Activated CD4-positive, alpha-beta T cell treated with anti-CD3 and anti-CD28 coated beads, Interleukin-10, Interleukin-2, amounts not matched to agents 100 ng/mL and 50 ng/mL, durations not matched to agents 16 hours and 8 hours (primary cell): ENCODE measurements around the gene TMEM225B.
"Not testable (repeated sequence)": the region's sequence is repeated elsewhere in the genome, so short reads cannot be mapped to it uniquely, and the experiment has no call there.

Source experiments
- DNase-seq: peaks from one replicate; pipeline ENCODE4 v3.0.0-alpha.2; 2020

TMEM225B gene

DNA sequence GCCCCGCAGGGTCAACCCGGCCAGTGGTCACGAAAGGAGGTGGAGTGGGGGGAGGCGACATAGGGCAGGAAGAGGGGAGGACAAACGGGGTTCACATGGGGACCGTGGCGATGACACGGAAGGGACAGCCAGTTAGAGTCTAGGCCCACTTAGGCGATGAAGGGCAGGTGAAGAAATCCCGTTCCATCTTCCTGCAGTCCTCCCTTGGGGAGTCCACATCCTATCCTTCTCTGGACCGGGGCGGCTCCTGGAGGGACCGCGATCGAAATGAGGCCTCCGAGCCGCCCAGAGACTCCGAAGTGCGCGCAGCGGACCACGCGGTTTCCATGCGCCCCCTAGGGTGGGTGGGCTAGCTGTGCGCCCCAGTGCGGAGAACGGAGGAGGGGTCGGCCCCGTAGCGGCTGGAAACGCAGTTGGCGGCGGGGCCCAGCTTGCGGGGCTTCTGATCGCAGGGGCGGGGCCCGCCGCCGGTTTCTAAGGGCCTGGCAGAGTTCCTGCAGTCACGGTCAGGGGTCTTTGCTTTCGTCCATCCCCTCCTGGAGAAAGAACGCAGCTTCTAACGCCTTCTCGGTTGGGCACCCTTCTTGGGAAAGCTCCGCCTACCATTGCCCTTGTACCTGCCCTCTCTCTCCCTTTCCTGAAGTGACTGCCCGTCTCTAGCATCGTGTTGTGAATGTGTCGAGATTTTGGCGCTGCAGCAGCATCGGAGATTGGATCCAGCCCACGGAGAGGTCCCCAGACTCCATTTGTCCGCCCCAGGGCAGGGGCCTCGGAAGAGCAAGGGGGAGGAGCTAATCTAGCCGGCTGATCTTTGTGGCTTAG lies 17.9 kb upstream of the TMEM225B start:
- peak; percentile 40 for DNase-seq

GRCh38 chr7:99580778-99581332 lies 17.2 kb upstream of the TMEM225B start:
- not testable (repeated sequence) for DNase-seq

DNA sequence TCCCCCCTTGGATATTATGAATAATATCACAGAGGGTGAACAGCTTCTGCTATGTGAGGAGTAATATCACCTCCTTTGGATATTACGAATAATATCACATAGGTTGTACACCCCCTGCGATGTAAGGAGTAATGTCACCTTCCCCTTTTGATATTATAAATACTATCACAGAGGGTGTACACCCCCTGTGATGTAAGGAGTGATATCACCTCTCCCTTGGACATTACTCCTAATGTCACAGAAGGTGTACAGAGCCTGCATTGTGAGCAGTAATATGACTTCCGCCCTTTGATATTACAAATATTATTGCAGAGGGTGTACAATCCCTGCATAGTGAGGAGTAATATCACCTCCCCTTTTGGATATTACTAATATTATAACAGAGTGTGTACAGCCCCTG lies 9.2 kb upstream of the TMEM225B start:
- no peak for DNase-seq

DNA sequence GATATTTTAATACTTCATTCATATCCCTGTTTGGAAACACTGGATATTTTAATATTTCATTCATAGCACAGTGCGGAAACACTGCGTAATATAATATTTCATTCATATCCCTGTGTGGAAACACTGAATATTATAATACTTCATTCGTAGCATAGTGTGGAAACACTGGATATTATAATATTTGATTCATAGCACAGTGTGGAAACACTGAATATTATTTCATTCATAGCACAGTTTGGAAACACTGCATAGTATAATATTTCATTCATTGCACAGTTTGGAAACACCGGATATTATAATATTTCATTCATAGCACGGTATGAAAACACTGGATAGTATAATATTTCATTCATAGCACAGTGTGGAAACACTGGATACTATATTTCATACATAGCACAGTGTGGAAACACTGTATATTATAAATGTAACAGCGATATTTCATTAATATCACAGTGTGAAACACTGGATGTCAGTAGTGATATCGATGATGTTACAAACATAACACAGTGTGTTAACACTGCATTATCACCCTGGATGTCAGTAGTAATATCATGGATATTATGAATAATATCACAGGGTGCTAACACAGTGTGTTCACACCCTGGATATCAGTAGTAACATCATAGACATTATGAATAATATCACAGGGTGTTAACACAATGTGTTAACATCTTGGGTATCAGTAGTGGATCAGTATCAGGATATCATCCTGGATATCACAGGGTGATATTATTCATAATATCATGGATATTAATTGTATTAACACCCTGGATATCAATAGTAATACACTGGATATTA lies 2.9 kb upstream of the TMEM225B start:
- DNase-seq = peak; percentile 15

DNA sequence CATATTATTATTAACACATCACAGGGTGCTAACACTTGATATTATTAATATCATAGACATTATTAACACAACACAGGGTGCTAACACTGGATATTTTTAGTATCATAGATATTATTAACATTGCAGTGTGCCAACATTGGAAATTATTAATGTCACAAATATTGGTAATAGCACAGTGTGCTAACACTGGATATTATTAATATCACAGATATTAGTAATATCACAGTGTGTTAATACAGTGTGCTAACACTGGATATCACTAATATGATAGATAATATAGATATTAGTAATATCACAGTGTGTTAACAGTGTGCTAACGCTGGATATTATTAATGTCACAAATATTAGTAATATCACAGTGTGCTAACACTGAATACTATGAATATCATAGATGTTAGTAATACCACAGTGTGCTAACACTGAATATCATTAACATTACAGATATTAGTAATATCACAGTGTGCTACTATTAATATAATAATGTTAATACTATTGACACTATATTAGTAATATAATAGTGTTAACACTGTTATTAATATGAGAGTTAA lies 1.6 kb upstream of the TMEM225B start:
- no peak for DNase-seq

- DNase-seq = no peak
Observed at GRCh38 chr7:99599836-99600235, 1.8 kb downstream of the TMEM225B start.

GRCh38 chr7:99601656-99602310 lies 3.7 kb downstream of the TMEM225B start:
- no peak for DNase-seq

- no peak for DNase-seq
Observed at GRCh38 chr7:99605527-99605926, 7.5 kb downstream of the TMEM225B start.

- DNase-seq = no peak
Observed at GRCh38 chr7:99606531-99606930, 8.5 kb downstream of the TMEM225B start.

- no peak for DNase-seq
Observed at GRCh38 chr7:99607548-99607947, 9.5 kb downstream of the TMEM225B start.

DNA sequence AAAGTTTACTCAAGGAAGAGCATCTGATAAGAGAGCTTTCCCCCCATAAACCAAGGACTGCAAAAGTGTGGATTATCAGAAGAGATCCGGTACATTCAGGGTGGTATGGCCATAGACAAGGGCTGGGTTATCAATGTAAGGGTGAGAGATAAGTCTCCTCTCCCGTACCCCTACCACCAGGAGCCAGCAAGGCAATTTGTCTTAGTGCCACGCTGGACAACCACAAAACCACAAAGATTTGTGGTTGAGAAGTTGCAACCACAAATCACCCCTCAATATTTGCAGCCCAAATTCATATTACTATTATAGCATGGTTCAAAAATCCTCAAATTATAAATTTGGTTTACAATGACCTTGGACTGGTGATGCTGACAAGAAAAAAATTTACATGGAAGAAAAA lies 16.4 kb downstream of the TMEM225B start:
- no peak for DNase-seq

DNA sequence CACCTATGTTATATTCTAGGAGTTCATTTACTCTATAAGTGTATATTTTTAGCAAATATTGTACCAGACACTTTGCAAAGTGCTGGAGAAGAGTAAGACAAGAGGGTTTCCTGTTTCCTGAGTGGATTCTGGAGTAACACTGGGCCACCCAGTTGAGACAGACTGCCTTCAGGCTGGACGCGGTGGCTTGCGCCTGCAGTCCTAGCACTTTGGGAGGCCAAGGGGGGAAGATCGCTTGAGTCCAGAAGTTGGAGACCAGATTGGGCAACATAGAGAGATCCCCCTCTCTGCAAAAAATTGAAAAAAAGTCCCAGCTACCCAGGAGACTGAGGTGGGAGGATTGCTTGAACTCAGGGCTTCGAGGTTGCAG lies 17.9 kb downstream of the TMEM225B start:
- DNase-seq = no peak

DNA sequence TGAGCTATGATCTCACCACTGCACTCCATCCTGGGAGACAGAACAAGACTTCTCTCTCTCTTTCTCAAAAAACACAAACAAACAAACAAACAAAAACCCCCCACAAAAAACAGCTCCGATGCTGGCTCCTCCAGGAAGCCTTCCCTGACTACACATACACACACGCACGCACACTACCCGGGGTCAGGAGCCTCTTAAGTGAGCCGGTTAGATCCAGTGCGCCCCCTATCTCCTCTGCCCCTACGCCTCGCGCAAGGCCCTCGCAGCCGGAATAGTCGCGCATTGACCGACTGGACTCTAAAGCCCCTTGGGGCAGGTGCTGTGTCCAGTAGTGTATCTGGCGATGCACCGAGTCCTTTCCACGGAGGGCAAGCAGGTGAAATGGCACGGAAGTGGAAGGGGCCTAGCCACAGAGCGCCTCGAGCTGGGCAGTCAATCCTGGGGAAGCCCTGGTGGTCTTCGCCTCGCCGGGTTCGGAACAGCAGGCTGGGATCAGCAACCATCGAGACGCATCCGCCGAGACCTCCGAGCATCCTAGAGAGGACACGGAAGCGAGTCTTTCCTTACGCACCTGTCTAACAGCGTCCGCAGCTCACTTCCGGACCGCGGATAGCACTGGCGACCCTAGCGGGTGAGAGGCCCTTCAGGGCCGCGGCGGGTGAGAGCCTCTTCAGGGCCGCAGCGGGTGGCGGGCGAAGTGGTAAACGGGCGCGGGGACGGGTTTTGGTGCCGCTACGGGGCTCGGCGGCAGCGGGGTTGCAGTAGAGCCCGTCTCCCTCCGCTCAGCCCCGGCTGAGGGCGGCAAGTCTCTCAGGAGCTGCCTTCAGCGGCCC lies 18.5 kb downstream of the TMEM225B start, which contains the start of gene ZSCAN25:
Gene ZSCAN25, plus strand, starts transcription at position 588 of the 833 bp plus-strand sequence. CDS start 2,661 bp downstream, outside the sequence.
- DNase-seq = peak; percentile 94

- no peak for DNase-seq
Observed at GRCh38 chr7:99617192-99617781, 19.2 kb downstream of the TMEM225B start.

- no peak for DNase-seq
Observed at GRCh38 chr7:99618726-99619125, 20.7 kb downstream of the TMEM225B start.

DNA sequence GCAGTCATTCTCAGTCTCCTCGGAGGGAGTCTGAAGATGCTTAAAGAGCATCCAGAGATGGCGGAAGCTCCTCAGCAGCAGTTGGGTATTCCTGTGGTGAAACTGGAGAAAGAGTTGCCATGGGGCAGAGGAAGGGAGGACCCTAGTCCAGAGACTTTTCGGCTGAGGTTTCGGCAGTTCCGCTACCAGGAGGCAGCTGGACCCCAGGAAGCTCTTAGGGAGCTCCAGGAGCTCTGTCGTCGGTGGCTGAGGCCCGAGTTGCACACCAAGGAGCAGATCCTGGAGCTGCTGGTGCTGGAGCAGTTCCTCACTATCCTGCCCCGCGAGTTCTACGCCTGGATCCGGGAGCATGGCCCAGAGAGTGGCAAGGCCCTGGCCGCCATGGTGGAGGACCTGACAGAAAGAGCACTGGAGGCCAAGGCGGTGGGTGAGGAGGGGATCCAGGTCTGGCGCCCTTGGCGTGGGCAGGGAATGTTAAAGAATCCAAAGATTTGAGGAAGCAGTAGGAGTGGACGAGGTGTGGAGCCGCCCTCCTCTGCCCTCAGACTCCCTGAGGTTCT lies 21.6 kb downstream of the TMEM225B start:
- no peak for DNase-seq

GRCh38 chr7:99621271-99621670 lies 23.2 kb downstream of the TMEM225B start:
- DNase-seq = no peak

DNA sequence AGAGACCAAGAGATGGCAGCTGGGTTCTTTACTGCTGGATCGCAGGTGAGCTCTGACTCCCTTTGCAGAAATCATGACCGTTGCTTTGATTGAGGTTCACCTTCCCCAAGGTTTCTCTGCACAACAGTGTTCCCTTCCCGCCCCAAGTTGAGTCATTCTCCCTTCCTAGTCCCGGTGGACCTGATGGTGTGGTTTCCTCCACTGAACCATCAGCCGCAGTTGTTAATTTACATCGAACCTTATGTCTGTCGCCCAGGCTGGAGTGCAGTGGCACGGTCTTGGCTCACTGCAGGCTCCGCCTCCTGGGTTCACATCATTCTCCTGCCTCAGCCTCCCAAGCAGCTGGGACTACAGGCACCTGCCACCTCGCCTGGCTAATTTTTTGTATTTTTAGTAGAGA lies 24.5 kb downstream of the TMEM225B start:
- no peak for DNase-seq

DNA sequence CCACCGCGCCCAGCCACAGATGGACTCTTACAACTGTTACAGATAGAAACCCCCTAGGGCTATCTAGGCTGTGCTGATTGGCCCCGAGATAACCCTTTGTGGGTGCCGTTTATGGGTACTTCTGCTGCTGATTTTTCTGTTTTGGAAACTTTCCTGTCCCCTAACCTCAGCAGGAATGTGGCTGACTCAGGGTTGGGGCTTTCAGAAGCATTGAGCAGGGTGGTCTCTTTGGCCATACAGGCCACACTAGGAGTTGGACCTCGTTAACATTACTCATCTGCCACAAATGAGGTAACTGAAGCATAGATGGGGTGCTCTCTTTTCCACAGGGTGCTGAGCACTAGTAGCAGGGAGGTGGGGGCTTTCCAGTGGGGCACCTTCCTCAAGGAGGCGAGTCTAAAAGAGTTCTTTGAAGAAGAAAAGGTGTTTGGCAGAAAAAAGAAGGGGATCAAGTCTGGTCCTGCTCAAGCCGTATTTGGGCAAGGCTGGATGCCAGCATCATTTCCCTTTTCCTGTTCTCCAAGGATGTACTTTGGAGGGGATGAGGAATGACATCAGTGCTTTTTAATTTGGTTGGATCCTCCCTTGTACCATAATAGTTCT lies 25.1 kb downstream of the TMEM225B start:
- peak; percentile 27 for DNase-seq

- DNase-seq = no peak
Observed at GRCh38 chr7:99623702-99624447, 25.8 kb downstream of the TMEM225B start.
